ENCODE measurements around the gene DBNDD2.

DBNDD2 gene

DNA sequence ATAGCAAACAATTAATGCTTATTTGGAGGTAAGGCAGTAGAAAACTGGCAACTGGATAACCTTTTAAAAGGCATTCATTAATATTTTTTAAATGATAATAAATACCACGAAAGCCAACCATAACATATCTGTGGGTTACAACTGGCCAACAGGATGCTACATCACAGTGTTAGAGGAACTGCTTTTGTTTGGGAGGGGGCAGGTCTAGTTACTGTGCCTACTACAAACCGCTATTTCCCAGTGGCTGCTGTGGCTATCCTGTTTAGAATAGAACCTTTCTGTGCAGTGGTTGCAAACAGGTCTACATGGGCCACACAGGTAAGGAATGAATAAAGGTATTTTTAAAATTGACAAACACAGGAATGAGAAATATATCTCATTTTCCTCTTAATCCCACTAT lies 8.8 kb downstream of the DBNDD2 start:
- DNase-seq (ENCODE audit: low spot score) = no peak

DNA sequence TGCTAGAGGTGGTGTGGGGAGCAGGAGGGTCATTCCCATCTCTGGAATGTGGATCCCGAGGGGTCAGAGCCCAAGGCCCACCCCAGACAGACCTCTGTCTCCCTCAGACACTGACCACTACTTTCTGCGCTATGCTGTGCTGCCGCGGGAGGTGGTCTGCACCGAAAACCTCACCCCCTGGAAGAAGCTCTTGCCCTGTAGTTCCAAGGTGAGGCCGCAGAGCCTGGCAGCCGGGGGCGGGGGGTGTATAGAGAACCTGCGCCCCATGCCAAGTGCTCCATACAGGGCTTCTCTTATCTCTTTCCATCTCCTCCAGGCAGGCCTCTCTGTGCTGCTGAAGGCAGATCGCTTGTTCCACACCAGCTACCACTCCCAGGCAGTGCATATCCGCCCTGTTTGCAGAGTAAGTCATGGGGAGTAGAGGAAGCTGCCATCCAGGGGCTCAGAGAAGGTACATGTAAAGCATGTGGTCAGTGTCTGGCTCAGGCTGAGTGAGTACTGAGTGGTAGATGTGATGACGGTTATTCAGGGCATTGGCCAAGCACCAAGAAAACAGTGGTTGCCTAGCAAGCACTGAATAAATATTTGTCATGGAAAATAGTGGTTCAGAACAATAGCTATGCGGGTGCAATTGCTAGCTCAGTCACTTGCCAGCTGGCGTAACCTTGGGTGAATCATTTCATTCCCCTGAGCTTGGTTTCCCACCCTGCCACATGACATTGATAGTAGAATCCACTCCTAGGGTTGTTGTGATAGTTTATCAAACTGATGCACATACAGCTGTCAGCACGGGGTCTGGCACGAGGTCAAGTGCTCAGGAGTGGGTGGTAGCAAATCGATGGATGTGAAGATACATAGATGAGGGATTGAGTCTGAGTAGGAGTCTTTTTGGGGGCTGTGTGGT lies 11.4 kb downstream of the DBNDD2 start:
- DNase-seq (ENCODE audit: low spot score) = no peak

GRCh38 chr20:45420125-45420524 lies 12.0 kb downstream of the DBNDD2 start:
- DNase-seq (ENCODE audit: low spot score) = no peak

- DNase-seq (ENCODE audit: low spot score) = no peak
Measured at GRCh38 chr20:45423700-45424099, 15.6 kb downstream of the DBNDD2 start.

GRCh38 chr20:45425561-45425960 lies 17.5 kb downstream of the DBNDD2 start:
- DNase-seq (ENCODE audit: low spot score) = no peak

GRCh38 chr20:45426320-45427016 lies 18.4 kb downstream of the DBNDD2 start:
- DNase-seq (ENCODE audit: low spot score) = no peak

DNA sequence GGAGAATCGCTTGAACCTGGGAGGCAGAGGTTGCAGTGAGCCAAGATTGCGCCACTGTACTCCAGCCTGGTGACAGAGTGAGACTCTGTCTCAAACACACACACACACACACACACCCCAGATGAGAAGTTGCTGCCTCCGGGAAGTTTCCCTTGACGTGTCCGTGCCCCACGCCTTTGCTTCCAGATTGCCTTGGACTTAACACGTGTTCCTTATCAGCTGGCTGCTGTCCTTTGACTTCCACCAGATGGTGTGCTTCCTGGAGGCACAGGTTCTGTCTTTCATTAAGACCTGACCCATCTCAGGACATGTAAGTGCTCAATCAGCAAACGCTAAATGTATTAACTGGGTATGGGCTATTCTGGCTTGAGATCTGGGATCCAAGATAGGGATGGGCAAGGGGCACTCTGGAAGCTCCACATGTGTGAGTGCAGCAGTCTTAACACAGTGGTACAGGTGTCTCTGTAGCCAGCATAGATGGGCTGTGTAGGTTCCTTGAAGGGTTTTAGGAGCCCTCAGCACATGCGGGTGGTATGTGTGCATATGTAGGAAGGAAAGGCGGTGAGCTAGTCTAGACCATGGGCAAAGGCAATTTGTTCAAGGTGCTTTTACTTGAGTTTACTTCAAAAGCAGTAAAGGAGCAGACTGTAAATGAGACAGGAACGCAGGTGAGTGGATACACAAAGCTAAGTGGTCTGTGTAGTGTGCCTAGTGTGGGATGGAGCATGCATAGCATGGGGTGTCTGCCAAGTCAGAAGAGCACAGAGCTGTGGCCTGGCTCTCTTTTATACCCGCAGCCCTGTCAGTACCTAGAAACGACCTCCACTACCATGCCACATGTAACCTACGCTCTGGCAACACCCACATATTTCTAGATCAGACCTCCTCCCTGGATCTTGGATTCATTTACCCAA lies 19.4 kb downstream of the DBNDD2 start:
- no peak for DNase-seq (ENCODE audit: low spot score)

GRCh38 chr20:45429618-45430017 lies 21.5 kb downstream of the DBNDD2 start:
- DNase-seq (ENCODE audit: low spot score) = no peak

- no peak for DNase-seq (ENCODE audit: low spot score)
Measured at GRCh38 chr20:45432294-45432693, 24.2 kb downstream of the DBNDD2 start.

GRCh38 chr20:45433316-45433715 lies 25.2 kb downstream of the DBNDD2 start:
- no peak for DNase-seq (ENCODE audit: low spot score)

GRCh38 chr20:45433976-45434375 lies 25.9 kb downstream of the DBNDD2 start:
- DNase-seq (ENCODE audit: low spot score) = no peak

DNA sequence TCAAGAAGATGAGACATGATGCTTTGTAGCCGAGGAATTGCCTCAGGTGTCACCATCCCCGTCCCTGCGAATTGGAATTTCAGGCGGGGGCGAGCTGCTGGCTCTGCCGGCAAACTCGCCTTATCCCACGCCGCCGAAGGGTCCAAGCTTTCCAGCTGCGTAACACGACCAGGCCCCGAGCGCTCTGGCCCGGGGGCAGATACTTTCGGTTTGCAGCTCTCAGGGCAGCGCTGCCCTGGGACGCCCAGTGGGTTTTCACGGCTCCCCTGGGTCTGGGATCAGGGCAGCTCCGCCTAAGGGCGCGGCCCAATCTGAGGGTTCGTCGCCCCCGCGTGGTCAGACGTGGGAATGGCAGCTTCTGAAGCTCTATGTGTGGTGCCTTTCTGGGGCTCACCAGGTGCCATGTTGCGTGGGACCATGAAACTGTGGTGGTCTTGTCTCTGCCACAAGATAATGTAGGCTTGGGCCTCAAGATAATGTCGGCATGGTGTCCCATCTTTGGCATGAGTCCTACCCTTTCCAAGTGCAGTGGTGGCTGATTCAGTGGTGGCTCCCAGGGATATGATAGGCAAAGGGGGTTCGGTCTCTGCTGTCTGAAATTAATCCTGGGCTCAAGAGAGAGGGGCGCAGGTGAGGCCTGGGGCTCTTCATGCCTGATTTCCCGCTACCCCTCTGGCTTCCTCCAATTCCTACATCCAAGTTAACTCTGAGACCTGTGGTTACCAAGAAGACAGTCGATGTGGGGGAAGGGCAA lies 28.8 kb downstream of the DBNDD2 start:
- peak; percentile 92 for DNase-seq (ENCODE audit: low spot score)

DNA sequence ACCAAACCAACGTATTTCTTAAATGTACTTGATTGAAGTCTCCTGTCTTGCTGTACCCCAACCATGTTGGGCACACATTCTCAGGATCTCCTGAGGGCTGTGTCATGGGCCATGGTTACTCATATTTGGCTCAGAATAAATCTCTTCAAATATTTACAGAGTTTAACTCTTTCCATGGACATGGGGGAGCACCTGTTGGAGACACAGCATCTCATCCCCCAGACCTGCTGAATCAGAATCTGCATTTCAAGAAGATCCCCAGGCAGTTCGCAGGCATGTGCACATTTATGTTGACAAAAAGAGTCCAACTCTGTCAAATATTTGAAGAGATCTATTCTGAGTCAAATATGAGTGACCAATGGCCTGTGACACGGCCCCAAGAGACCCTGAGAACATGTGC lies 32.3 kb downstream of the DBNDD2 start:
- no peak for DNase-seq (ENCODE audit: low spot score)

- DNase-seq (ENCODE audit: low spot score) = no peak
Measured at GRCh38 chr20:45440891-45441685, 33.0 kb downstream of the DBNDD2 start.

GRCh38 chr20:45441746-45442145 lies 33.7 kb downstream of the DBNDD2 start:
- DNase-seq (ENCODE audit: low spot score) = no peak

- DNase-seq (ENCODE audit: low spot score) = no peak
Measured at GRCh38 chr20:45444050-45444449, 36.0 kb downstream of the DBNDD2 start.

DNA sequence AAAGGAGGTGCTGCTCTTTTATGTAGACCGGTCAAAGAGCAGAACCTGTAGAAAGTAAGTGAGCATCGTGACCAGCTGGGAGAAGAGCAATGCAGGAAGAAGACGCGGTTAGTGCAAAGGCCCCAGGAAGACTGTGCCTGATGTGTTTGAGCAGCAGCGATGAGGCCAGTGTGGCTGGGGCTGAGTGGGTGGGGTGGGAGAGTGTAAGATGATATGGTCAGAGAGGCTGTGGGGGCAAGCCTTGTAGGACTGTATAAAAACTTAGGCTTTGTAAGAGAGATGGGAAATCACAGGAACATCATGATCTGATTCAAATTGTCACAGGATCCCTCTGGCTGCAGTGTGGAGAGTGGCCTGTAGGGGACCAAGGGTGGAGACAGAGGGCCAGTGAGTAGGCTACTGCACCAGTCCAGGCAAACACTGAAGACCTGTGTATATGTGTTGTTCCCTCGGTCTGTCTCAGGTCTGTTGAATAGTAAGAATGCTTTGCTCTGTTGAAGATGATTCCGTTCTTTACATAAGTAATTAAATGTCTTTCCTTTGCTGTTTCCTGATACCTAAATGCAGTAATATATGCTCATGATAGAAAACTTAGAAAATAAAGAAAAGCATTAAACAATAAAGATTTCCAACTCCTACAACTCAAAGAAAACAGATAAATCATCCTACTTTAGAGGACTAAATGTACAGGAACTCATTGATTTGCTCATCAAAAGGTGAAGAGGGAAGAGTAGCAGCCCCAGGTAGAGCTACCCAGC lies 37.9 kb downstream of the DBNDD2 start:
- peak; percentile 82 for DNase-seq (ENCODE audit: low spot score)

GRCh38 chr20:45448270-45448669 lies 40.2 kb downstream of the DBNDD2 start:
- DNase-seq (ENCODE audit: low spot score) = no peak

DNA sequence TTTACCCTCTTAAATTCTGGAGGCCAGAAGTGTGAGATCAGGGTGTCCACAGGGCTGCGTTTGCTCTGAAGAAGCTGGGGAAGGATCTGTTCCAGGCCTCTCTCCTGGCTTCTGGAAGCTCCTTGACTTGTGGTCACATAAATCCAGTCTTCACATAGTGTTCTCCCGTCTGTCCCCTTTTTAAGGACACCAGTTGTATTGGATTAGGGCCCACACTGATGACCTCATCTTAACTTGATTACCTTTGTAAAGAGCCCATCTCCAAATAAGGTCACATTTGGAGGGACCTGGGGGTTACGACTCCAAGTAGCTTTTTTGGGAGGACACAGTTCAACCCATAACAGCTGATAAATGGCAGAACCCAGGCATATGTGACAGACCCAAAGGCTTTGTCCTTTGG lies 41.4 kb downstream of the DBNDD2 start:
- DNase-seq (ENCODE audit: low spot score) = no peak
